Osteoblast (primary cell): Measurements from ENCODE around the gene ELAVL2. TPM values are rescaled to one million over a fixed set of nuclear protein-coding genes. Genes with fewer than 3 reads are reported as not detected.
A peak's percentile ranks its signal among the peaks of the same experiment; 100 is the strongest.

ENCODE experiments used
- DNase-seq: peaks from one replicate; pipeline ENCODE4 v3.0.0; 2011; ENCODE audit warnings: low spot score, mixed read lengths; ENCODE audit not compliant: insufficient read length; ENCODE audit errors: missing footprints
- H2AFZ ChIP-seq: 2 replicates; pipeline ENCODE4 v1.6.0; 2011; ENCODE audit warnings: mild to moderate bottlenecking, low read length
- H3K27ac ChIP-seq: 2 replicates; pipeline ENCODE4 v1.5.1; 2011; ENCODE audit warnings: mild to moderate bottlenecking, low read depth, low read length, moderate library complexity
- H3K27me3 ChIP-seq: 2 replicates; pipeline ENCODE4 v1.6.0; 2012; ENCODE audit warnings: mild to moderate bottlenecking, control low read depth, inconsistent platforms, low read length, moderate library complexity; ENCODE audit not compliant: insufficient read depth
- H3K36me3 ChIP-seq: 2 replicates; pipeline ENCODE4 v1.5.1; 2011; ENCODE audit warnings: mild to moderate bottlenecking, low read length, control low read depth, moderate library complexity; ENCODE audit not compliant: insufficient read depth
- H3K4me1 ChIP-seq: 2 replicates; pipeline ENCODE4 v1.5.1; 2011; ENCODE audit warnings: mild to moderate bottlenecking, low read length, control low read depth, moderate library complexity; ENCODE audit not compliant: insufficient read depth
- H3K4me2 ChIP-seq: 2 replicates; pipeline ENCODE4 v1.6.0; 2011; ENCODE audit warnings: mild to moderate bottlenecking, low read length; ENCODE audit not compliant: insufficient read depth
- H3K4me3 ChIP-seq: fragments of 200-600 bp; sonication (generic); 3 replicates; pipeline ENCODE4 v1.5.1; 2012; ENCODE audit warnings: mild to moderate bottlenecking, low read length, inconsistent platforms; ENCODE audit not compliant: insufficient read depth
- H3K79me2 ChIP-seq: 2 replicates; pipeline ENCODE4 v1.6.0; 2012; ENCODE audit warnings: mild to moderate bottlenecking, low read length, control low read depth, inconsistent platforms; ENCODE audit not compliant: insufficient read depth
- H3K9me3 ChIP-seq: 2 replicates; pipeline ENCODE4 v1.5.1; 2011; ENCODE audit warnings: low read depth, low read length, control low read depth
- H4K20me1 ChIP-seq: 2 replicates; pipeline ENCODE4 v1.6.0; 2012; ENCODE audit warnings: mild to moderate bottlenecking, low read length, control low read depth; ENCODE audit not compliant: insufficient read depth
- total RNA-seq: library from RNA; depleted of rRNA; stranded (reverse); fragments of >200 nt; gene quantifications from 2 replicates; pipeline ENCODE4 v1.2.3, GENCODE V29; 2012
- TF ChIP-seq, protein P1 (sequence below): IDR thresholded peaks from 2 replicates; pipeline ENCODE4 v1.5.1; 2011; ENCODE audit warnings: mild to moderate bottlenecking, low read depth, low read length, moderate library complexity; ENCODE audit errors: extremely low read depth

Gene ELAVL2
- total RNA-seq, 1 donor: 0.36 TPM

DNA sequence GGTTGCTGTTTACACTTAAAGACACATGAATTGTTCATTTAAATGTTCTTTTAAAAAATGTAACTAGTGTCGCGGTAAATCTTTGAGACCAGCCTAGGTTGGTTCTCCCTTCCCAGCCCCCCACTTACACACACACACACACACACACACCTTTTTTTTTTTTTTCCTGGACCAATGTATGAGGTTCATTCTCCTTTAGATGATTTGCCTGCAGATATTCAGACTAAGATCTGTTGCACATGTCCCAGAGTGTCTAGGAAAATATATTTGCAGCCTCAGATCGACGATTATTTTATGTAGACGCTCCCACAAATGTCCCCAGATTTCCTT lies 4.4 kb upstream of the ELAVL2 start:
- H3K4me2 ChIP-seq: no peak overlapping the region
- H2AFZ ChIP-seq: no peak overlapping the region
- no peaks in the 10 kb centered on the region for H3K36me3 ChIP-seq
- H4K20me1 ChIP-seq: no peaks in the 10 kb centered on the region
- H3K27me3 ChIP-seq: no peaks in the 10 kb centered on the region
- no peak overlapping the region for H3K4me3 ChIP-seq
- H3K79me2 ChIP-seq: no peaks in the 10 kb centered on the region
- TF ChIP-seq, protein P1, sequence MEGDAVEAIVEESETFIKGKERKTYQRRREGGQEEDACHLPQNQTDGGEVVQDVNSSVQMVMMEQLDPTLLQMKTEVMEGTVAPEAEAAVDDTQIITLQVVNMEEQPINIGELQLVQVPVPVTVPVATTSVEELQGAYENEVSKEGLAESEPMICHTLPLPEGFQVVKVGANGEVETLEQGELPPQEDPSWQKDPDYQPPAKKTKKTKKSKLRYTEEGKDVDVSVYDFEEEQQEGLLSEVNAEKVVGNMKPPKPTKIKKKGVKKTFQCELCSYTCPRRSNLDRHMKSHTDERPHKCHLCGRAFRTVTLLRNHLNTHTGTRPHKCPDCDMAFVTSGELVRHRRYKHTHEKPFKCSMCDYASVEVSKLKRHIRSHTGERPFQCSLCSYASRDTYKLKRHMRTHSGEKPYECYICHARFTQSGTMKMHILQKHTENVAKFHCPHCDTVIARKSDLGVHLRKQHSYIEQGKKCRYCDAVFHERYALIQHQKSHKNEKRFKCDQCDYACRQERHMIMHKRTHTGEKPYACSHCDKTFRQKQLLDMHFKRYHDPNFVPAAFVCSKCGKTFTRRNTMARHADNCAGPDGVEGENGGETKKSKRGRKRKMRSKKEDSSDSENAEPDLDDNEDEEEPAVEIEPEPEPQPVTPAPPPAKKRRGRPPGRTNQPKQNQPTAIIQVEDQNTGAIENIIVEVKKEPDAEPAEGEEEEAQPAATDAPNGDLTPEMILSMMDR: no peak
- H3K9me3 ChIP-seq: no peaks in the 10 kb centered on the region
- no peak for DNase-seq
- H3K4me1 ChIP-seq: no peaks in the 10 kb centered on the region
- H3K27ac ChIP-seq: no peak overlapping the region

- H3K79me2 ChIP-seq: no peaks in the 10 kb centered on the region
- H3K4me2 ChIP-seq: no peak overlapping the region
- no peaks in the 10 kb centered on the region for H4K20me1 ChIP-seq
- H3K4me3 ChIP-seq: no peak overlapping the region
- TF ChIP-seq, protein P1: no peak
- no peaks in the 10 kb centered on the region for H3K27me3 ChIP-seq
- no peak overlapping the region for H3K27ac ChIP-seq
- H2AFZ ChIP-seq: no peak overlapping the region
- no peaks in the 10 kb centered on the region for H3K36me3 ChIP-seq
- no peak for DNase-seq
- H3K9me3 ChIP-seq: no peaks in the 10 kb centered on the region
- no peaks in the 10 kb centered on the region for H3K4me1 ChIP-seq
Observed at GRCh38 chr9:23829580-23830475, 3.8 kb upstream of the ELAVL2 start.

DNA sequence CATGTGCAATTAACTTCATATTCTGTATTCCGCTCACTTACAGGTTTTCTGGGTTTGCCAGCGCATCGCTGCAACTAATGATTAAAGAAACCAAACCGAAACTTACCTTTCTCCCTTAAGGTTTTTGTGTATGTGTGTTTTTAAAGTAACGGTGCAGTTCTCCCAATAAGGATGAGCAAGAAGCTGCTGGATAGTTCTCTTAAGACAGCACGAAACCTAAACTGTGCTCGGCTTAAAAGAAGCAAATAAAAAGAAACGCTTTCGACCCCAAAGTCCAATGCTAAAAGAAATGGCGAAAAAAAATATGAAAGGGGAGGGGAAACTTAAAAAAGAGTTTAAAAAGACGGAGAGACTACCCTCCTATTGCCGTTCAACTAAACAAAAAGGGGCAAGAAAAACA lies 340 bp downstream of the ELAVL2 start:
- H3K4me1 ChIP-seq: no peaks in the 10 kb centered on the region
- no peak for DNase-seq

More for the DNA sequence above, 340 bp downstream of the ELAVL2 start:
- Histone ChIP-seq H3K4me2 (peak overlapping the region; percentile 75), H3K27me3 (peaks cover 26% of the 10 kb centered on the region), H3K79me2 (no peaks in the 10 kb centered on the region), H3K4me3 (peak overlapping the region; percentile 60), H2AFZ (peak overlapping the region; percentile 76), H3K27ac (no peak overlapping the region), H3K36me3 (no peaks in the 10 kb centered on the region), H3K9me3 (no peaks in the 10 kb centered on the region), H4K20me1 (no peaks in the 10 kb centered on the region)
- TF ChIP-seq, protein P1: no peak
